ENCODE measurements around the gene WBP2.

WBP2 gene

DNA sequence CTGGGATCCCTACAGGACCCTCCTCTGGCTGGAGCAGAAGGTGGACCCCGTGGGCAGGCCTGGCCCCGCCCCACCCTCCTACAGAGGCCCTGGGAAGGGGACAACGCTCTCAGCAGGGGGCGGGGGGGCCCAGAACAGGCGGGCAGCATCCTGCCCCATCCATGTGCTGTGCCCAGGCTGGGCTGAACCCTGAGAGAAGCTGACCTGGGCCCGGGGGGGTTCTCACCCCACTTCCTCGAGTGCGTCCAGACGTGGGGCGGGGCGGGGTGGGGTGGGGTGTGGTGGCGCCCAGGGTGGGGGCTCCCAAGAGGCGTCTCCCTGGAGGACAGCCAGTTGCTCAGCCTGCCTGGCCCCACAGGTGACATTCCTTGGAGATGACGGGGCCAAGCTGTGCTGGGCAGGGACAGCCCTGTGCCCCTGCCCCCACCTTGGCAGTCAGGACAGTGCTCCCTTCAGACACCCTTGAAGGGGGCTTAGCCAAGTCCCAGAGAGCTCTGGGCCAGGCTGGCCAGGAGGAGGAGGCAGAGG is 10.5 kb downstream of the WBP2 start:
- no peak for DNase-seq (ENCODE audit: low read depth)

DNA sequence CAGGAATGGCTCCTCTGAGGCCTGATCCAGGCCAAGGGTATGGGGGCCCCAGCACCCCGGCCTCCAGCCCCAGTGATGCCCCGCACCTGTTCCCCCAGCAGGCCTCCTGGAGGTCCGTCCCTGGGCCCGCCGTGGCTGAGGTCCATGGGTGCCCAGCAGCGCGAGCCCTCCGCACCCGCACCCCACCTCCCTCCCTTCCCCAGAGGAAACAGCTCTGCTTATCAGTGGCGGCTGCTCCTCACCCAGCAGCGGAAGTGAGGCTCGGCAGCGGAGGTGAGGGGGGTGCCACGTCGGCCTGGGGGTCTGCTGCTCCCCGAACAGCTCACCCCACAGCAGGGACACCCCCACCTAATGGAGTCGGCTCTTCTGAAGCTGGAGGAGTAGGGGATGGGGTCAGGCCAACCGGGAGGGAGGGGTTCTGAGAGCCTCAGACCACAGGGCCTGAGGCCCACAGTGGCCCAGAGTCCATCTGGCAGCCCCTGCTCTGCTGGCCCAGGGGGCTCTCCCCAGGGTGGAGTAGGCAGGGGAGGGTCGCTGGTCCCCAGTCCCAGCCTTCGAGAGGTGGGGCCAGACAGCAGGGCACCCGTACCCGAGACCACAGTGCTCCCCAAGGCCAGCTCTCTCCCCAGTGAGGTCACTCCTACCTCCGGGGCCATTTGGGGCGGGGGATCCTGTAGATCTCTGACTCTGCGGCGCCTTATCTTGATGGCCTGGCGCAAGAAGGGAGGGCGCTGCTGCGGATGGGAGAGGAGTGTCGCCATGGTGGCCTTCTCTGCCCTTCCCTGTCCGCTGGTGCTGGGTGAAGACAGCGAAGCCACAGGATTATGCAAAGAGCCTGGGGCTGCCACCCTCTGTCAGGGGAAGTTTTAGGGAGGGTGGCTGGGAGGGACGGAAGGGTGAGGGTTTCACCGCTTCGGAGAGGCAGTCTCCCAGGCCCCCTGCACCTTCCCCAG is 11.3 kb downstream of the WBP2 start, which contains the start of gene UNC13D:
Gene UNC13D (minus strand): TSS at position 828 of the 953 bp plus-strand sequence. CDS start 67 bp downstream, at position 761.
- peak; percentile 51 for DNase-seq (ENCODE audit: low read depth)

DNA sequence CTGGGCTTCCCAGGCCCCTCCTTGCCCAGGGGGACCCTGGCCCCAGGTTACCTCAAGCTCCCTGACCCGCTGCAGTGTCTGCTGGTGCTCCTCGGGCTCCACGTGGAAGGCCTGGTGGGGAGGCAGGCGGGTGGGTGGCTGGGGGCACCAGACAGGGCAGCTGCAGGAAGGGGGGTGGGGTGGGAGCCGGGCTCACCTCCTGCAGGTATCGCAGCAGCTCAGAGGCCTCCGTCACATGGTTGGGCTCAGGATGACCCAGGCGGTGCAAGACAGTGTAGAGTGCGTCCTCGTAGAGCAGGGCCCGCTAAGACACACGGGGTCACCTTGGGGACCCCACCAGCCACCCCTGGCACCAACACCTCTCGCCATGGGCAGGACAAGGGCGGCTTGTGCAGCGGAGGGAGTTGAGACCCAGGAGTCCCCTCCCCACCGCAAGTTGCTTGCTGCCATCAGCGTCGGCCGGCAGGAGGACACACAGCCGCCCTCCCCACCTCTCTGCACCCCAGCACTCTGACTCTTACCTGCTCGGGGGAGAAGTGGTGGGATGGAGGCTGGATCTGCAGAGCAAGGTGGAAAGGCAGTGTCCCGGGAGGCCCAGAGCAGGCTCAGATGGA is 12.1 kb downstream of the WBP2 start:
- no peak for DNase-seq (ENCODE audit: low read depth)

DNA sequence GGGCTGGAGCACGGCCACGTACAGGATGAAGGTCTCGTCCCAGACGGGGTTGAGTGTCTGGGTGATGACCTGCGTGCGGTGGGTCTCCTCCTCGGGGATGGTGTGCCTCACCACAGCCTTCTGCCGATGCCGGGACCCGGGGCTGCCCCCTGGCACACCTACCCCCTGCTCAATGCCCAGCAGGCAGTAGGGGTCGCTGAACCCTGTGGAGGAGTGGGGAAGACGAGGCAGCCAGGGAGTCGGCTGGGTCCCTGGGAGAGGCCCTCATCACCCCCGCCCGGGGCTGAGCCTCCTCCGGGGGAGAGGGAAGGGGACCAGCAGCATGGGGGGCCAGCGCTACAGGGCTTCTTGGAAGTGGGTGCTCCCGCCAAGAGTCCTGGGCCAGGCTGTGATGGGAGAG is 12.7 kb downstream of the WBP2 start:
- DNase-seq (ENCODE audit: low read depth) = no peak

DNA sequence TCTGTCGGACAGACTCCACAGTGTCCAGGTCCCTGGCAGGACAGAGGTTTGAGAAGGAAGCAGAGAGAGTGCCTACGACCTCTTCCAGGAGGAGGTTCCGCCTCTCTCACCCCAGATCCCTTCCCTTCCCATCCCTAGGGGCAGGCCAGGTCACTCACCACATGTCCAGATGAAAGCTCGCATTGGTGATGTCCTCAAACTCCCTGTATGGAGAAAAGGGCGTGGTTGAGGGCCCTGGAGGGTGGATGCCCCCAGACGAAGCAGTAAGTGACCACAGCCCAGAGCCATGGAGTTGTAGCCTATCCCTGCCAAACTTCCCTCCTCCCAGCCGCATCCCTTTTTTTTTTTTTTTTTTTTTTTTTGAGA is 14.4 kb downstream of the WBP2 start:
- no peak for DNase-seq (ENCODE audit: low read depth)

DNA sequence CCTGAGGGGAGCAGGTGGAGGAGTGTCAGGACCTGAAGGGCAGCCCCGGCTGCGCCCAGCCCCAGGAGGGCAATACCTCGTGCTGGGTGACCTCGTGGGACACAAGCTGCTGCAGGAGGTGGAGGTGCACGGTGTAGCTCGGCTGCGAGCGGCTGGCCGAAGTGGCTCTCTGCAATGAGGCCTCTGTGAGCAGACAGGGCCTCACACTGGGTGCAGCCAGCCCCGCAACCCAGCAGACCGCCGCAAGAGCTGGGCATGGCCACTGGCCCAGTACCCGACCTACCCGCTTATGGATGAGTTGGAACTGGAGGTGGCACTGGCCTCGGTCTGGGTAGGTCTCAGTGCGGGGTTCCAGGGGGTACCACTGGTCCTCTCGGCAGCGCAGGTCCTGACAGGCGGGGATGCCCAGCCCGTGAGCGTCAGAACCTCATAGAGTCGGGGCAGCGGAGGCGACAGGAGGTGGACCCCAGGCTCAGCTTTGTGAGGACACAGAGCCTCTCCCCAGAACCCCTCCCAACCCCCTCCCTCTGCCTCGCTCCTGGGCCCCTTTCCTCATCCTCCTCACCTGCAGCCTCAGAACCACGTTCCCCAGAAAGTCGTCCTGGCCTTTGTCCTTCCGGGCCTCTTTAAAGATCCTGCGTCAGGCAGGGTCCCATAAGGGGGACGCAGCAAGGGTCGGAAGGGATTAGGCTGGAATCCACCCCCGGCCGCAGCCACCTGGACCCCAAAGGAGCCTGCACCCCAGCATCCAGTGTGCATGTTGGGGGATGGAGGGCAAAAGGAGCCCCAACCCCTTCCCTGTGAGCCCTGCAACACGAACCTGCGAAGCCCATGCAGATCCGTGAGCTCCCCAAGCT is 15.0 kb downstream of the WBP2 start:
- no peak for DNase-seq (ENCODE audit: low read depth)

DNA sequence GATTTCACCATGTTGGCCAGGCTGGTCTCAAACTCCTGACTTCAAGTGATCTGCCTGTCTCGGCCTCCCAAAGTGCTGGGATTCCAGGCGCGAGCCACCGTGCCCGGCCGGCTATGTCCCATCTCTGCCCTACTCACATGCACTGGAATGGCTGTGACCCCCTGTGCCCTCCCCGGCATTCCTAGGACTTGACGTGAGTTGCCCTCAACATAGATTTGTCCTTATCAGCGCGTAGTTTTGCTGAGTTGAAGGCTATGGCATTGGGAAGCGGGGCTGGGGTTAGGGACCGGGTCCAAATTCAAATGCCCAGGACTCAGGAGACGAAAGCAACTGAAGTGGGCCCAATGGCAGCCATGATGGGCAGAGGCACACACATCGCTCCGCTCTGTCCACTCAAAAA is 16.7 kb downstream of the WBP2 start:
- no peak for DNase-seq (ENCODE audit: low read depth)

DNA sequence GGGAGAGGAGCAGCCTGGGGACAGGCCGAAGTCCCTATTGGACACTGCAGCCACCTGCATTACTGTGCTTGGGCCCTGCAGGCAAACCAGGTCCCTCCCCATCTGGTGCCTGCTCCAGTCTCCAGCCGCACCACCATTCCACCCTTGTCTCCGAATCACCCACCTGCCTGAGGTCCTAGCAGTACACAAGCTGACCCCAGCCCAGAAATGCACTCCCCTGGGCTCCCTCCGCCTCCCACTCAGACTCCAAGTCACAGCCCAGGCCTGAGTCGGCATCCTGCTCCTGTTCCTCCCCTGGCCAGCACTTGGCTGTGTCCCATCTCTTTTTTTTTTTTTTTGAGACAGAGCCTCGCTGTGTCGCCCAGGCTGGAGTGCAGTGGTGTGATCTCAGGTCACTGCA is 17.2 kb downstream of the WBP2 start:
- DNase-seq (ENCODE audit: low read depth) = no peak

DNA sequence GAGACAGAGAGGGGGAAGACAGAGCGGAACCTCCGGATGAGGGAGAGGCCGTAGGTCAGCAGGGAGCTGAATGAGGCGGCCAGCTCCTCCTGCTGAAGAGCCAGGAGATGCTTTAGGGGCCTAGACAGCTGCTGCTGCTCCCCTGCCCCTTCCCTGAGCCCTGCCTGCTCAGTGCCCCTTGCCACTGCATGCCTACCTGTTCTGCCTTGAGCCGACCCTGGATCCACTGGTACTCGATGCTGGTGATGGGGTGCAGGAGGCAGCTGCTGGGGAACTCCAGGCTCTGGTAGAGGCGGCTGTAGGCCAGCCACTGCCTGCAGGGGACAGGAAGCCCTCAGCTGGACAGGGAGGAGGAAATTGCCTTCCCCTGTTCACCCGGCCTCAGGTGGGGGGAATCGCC is 18.5 kb downstream of the WBP2 start:
- no peak for DNase-seq (ENCODE audit: low read depth)

DNA sequence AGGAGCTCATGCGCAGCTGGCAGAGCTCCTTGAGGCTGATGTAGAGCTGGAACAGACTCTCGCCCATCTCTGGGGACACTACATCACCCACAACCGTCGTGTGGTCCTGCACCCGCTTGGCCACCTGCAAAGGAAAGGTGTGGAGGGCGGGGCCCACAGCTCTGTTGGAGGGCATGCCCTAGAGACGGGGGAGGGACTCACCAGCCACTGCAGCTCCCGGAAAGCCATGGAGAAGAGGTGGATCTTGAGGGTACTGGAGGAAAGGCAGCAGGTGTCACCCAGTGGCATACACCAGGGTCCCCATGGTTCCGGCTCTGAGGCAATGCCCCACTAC is 19.5 kb downstream of the WBP2 start:
- no peak for DNase-seq (ENCODE audit: low read depth)

DNA sequence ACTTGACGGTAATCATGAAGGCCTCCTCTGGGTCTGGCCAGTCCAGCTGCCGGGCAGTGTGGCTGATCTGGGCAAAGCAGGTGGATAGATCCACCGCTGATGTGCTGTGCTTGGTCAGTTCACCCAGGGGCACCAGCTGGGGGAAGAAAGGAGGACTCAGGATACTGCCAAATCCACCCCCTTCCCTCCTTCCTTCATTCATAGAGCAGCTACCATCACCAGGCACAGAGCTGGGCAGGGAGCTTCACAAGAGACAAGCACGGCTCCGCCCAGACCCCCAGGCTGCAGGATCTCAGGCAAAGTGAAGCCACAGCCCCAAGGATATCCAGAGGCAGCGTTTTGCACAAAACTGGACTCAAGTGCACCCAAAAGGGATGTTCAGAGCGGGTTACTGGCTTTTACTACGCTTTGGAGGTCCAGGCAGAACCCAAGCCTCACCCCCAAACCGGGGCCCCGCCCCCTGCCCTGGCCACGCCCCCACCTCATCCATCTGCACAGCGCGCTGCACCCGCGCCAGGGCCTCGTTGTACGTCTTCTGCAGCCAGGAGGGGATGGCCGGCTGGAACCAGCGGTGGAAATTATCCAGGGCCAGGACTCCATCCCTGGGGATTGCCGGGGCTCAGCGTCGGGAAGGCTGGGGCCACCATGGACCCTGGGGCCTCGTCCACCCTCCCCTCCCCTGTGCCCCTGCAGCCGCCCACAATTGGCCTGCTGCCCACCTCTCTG is 20.0 kb downstream of the WBP2 start:
- no peak for DNase-seq (ENCODE audit: low read depth)

DNA sequence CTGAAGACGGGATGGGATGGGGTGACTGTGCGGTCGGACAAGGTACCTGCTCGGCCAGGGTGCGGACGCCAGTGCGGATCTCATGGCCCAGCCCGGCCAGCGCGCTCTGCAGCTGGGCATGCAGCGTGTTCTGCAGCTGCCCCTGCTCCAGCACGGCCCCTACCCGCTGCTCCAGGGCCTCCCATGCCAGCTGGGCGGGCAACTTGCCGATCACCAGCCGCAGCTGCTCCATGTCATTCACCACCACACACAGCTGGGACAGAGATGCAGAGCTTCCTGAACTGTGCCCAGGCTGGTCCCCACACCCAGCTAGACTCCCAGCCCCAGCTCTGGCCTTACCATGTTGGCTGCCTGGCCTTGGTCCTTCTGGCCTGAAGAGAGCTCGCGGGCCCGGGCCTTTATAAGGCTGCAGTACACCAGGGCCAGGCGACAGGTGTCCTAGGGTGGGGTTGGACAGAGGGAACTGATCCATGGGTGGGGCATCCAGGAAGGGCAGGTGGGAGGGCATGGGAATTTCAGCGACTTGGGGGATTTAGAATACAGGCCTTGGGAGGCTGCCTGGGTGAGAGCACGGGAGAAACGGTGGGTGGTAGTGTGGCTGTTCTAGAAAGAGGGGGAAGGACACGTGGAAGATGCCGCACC is 20.7 kb downstream of the WBP2 start:
- no peak for DNase-seq (ENCODE audit: low read depth)

DNA sequence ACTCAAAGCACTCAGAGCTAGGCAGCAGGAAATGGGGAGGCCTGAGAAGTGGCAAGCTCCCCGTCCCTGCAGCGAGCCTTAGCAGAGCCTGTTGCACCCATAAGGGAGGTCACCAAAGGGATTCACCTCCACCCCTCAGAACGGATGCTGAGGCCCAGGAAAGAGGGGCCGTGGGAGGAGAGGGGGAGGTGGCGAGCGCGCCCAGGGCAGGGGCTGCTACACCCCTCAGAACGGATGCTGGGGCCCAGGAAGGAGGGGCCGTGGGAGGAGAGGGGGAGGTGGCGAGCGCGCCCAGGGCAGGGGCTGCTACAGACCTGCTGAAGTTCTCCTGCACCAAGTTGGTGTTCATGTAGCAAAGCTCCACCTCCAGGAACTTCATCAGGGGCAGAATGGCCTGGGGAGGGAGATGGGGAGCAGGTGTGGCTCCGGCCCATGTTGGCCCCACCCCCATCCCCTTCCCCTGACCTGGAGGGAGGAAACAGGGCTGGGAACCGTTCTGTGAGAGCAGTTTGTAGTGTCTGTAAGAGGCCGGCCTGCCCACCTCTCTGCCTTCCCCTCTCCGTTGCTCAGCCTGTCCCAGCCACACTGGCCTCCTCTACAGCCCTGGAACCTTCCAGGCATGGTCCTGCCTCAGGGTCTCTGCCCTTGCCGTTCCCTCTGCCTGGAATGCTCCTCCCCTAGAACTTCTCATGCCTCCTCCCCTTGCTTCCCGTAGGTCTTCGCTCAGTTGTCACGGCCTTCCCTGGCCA is 22.3 kb downstream of the WBP2 start:
- DNase-seq (ENCODE audit: low read depth) = peak; percentile 18

DNA sequence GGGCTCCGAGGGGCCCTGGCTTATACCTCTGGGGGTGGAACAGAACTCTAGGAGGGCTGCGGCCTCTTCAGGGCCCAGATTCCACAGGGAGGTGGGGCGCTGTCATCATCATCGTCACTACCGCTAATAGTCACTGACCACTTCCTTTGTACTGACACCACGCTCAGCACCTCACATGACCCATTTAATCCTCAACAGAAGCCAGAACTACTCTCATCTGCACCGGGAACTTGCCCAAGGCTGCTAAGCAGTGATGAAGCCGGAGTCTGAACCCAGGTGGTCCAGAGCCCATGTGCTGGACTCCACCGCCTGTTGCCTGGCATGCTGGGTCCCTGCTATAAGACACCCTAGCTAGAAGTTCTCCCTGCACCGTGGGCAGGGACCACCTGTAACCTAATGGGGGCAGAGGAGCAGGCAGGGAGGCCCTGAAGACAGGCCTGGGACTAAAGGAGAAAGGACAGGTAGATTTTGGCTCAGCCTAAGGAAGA is 22.9 kb downstream of the WBP2 start:
- peak; percentile 18 for DNase-seq (ENCODE audit: low read depth)

DNA sequence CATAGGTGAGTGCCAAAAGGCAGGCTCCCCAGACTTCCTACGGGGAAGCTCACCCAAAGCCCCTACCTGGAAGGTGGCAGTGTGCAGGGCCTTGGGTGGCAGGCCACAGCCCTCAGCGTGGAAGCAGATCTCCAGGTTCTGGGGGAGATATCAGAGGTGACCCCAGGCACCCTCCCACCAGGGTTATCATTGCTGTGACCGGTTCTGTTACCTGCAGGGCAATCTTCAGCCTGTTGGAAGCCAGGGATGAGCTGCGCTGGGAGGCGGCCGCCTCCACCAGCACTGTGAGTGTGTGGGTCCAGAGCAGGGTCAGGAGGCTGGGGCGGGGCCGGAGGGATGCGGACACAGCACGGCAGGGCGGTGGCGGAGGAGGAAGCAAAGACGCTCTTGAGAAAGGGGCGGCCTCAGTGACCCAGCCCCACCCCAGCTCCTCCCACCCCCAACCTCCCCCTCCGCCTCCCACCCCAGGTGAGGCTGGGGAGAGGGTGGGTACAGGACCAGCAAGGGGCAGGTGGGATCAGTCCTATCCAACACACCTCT is 24.0 kb downstream of the WBP2 start:
- DNase-seq (ENCODE audit: low read depth) = no peak

DNA sequence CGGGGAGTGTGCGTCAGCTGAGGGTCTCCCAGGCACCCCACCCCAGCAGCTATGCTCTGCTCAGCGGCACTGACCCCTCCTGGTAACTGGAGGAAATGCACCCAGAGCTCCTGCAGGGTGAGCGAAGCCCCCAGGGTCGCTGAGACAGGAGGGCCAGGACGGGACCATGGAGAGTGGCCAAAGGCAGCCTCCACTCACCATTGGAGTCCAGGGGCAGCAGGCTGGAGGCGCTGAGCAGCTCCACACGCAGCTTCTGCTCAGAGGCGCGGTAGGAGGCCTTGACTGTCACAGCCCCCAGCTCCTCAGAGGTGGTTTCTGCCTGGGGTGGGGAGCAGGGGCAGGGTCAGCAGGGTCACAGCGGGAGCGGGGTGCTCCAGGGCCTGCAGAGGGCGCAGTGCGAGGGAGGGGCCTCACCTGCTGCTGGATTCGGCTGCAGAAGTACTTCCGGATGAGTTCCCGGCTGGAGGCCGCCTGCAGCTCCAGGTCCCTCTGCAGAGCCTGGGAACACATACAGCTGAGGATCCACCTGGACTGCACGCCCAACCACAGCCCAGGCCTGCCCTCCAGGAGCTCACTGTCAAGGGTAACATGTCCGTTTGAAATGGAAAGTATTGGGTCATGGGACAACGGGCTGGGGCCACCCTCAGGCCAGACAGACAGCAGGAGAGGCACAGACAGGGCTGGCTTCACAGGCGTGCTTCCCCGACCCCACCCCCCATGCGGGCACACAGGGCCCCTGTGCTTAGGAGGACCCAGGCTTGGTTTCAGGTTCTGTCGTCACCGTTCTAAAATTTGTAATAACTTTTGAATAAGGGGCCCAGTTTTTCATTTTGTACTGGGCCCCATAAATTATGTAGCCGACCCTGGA is 24.7 kb downstream of the WBP2 start:
- DNase-seq (ENCODE audit: low read depth) = no peak

DNA sequence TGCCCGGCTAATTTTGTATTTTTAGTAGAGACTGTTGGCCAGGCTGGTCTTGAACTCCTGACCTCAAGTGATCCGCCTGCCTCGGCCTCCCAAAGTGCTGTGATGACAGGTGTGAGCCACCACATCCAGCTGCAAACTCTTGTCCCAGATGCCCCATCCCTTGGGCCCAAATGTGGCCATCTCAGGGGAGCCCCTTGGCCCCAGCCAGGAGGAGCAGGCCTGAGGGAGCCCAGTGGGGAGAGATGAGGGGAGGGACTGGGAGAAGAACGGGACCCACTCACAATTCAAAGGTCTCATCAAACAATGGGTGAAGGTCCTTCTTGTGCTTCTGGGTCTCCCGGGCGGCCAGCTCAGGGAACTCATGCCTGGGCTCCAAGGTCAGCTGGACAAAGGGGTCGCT is 25.4 kb downstream of the WBP2 start:
- DNase-seq (ENCODE audit: low read depth) = no peak

DNA sequence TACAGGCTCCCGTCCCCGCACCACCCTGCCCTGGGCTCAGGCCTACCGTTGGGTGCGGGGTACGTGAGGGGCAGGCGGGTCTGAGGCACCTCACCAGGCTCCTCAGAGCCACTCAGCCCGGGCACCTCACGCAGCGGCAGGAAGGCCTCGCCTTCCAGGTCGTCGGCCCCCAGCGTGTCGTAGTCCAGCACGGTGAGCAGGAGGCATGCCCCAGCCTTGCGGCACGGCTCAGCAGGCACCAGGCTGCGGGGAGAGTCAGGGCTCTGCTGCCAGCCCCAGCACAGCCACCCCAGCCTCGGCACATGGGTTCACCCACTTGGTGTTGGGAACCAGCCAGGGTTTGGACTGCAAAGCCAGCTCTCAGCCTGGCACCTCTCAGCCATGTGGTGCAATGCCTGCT is 26.4 kb downstream of the WBP2 start:
- no peak for DNase-seq (ENCODE audit: low read depth)

DNA sequence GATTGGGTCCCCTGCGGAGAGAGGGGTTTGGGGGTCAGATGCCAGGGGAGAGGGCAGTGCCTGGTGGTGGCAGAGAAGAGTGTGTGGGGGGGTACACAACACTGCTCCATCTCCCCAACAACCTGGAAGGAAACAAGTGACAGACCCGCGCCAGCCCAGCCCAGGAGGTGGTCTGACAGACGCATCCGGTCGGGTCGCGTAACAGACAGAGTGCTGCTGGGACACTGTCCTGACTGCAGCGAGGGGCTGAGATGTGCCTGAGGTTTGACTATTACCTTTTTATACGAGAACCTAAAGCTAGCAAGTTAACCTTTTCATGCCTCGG is 27.1 kb downstream of the WBP2 start:
- DNase-seq (ENCODE audit: low read depth) = no peak

Measured in activated gamma-delta T cell treated with anti-CD3 and anti-CD28 coated beads, Interleukin-2, amount 50 U/mL, for 16 hours (primary cell).